HTR-8/SVneo (cell line): ENCODE results near the gene FBXL22.
"Not testable (repeated sequence)": the region's sequence is repeated elsewhere in the genome, so short reads cannot be mapped to it uniquely, and the experiment has no call there.

Experiments used
- DNase-seq: peaks from one replicate; pipeline ENCODE4 v3.0.0; 2011; ENCODE audit warnings: low spot score, mixed read lengths; ENCODE audit not compliant: insufficient read length
- FAIRE-seq: peaks from 2 replicates; lab custom pipeline; 2011; peaks lifted over from hg19 to GRCh38; lab: Jason Lieb, UNC

Gene FBXL22

GRCh38 chr15:63610209-63610841, 13.1 kb downstream of the FBXL22 start:
- DNase-seq = peak; percentile 76

GRCh38 chr15:63611177-63611576, 14.0 kb downstream of the FBXL22 start:
- DNase-seq (no peak), FAIRE-seq (no peak)

More at GRCh38 chr15:63610209-63610841, 13.1 kb downstream of the FBXL22 start:
- peak; percentile 33 for FAIRE-seq

GRCh38 chr15:63612300-63612699, 15.1 kb downstream of the FBXL22 start:
- FAIRE-seq = no peak
- no peak for DNase-seq

GRCh38 chr15:63615935-63616334, 18.7 kb downstream of the FBXL22 start:
- FAIRE-seq = no peak
- DNase-seq = no peak

GRCh38 chr15:63617147-63617546, 20.0 kb downstream of the FBXL22 start:
- not testable (repeated sequence) for DNase-seq, FAIRE-seq

- not testable (repeated sequence) for FAIRE-seq, DNase-seq
Measured at GRCh38 chr15:63617627-63618026, 20.4 kb downstream of the FBXL22 start.

GRCh38 chr15:63620760-63621159, 23.6 kb downstream of the FBXL22 start:
- not testable (repeated sequence) for DNase-seq, FAIRE-seq

GRCh38 chr15:63623232-63623969, 26.2 kb downstream of the FBXL22 start:
- DNase-seq (no peak), FAIRE-seq (no peak)

GRCh38 chr15:63626955-63627354, 29.8 kb downstream of the FBXL22 start:
- no peak for DNase-seq
- FAIRE-seq = no peak

- FAIRE-seq (no peak), DNase-seq (no peak)
Measured at GRCh38 chr15:63628123-63628822, 31.1 kb downstream of the FBXL22 start.

- DNase-seq = no peak
- FAIRE-seq = no peak
Measured at GRCh38 chr15:63630036-63630751, 33.0 kb downstream of the FBXL22 start.

GRCh38 chr15:63633312-63633711, 36.1 kb downstream of the FBXL22 start:
- DNase-seq (no peak), FAIRE-seq (no peak)

- FAIRE-seq (no peak), DNase-seq (no peak)
Measured at GRCh38 chr15:63634154-63634553, 37.0 kb downstream of the FBXL22 start.

- FAIRE-seq = no peak
- DNase-seq = no peak
Measured at GRCh38 chr15:63636518-63637061, 39.4 kb downstream of the FBXL22 start.

GRCh38 chr15:63638839-63639238, 41.7 kb downstream of the FBXL22 start:
- DNase-seq = no peak
- no peak for FAIRE-seq

GRCh38 chr15:63640146-63640545, 43.0 kb downstream of the FBXL22 start:
- DNase-seq = no peak
- no peak for FAIRE-seq
